GM23338 (cell line): Measurements from ENCODE around the gene THADA. TPM values are rescaled to one million over a fixed set of nuclear protein-coding genes. Genes with fewer than 3 reads are reported as not detected.
A peak's percentile ranks its signal among the peaks of the same experiment; 100 is the strongest.

Experiments
- ATAC-seq: fragments of 200-7000 bp; cut with Tn5 transposase; 3 replicates; pipeline ENCODE4 v1.9.1; 2020
- DNase-seq: peaks from one replicate; pipeline ENCODE4 v3.0.0-alpha.2; 2015; ENCODE audit warnings: low spot score
- H2AFZ ChIP-seq: fragments of 200-600 bp; sonication (generic); 2 replicates; pipeline ENCODE4 v1.8.0; 2016; ENCODE audit warnings: antibody characterized with exemption, mild to moderate bottlenecking, moderate library complexity
- H3F3A ChIP-seq: fragments of 200-600 bp; sonication (generic); replicated peaks from 2 replicates; pipeline ENCODE4 v1.8.0; 2017; ENCODE audit warnings: antibody characterized with exemption, mixed run types, low read depth
- H3K27ac ChIP-seq: fragments of 200-600 bp; sonication (generic); 2 replicates; pipeline ENCODE4 v1.6.1; 2016; ENCODE audit warnings: low read depth
- H3K27me3 ChIP-seq: fragments of 200-600 bp; sonication (generic); 2 replicates; pipeline ENCODE4 v1.8.0; 2016; ENCODE audit warnings: mild to moderate bottlenecking, mixed run types, moderate library complexity; ENCODE audit not compliant: insufficient read depth
- H3K36me3 ChIP-seq: fragments of 200-600 bp; sonication (generic); 2 replicates; pipeline ENCODE4 v1.8.0; 2016; ENCODE audit warnings: mild to moderate bottlenecking; ENCODE audit not compliant: insufficient read depth
- H3K4me1 ChIP-seq: fragments of 200-600 bp; sonication (generic); 2 replicates; pipeline ENCODE4 v1.8.0; 2016; ENCODE audit warnings: mild to moderate bottlenecking, moderate library complexity; ENCODE audit not compliant: insufficient read depth
- H3K4me2 ChIP-seq: fragments of 200-600 bp; sonication (generic); 2 replicates; pipeline ENCODE4 v1.7.1; 2017; ENCODE audit warnings: mixed run types
- H3K4me3 ChIP-seq: fragments of 200-600 bp; sonication (generic); 2 replicates; pipeline ENCODE4 v1.6.1; 2016; ENCODE audit warnings: mixed run types
- H3K79me2 ChIP-seq: fragments of 200-600 bp; sonication (generic); replicated peaks from 2 replicates; pipeline ENCODE4 v1.8.0; 2017; ENCODE audit warnings: mild to moderate bottlenecking; ENCODE audit not compliant: insufficient read depth
- H3K9me2 ChIP-seq: fragments of 200-600 bp; sonication (generic); 2 replicates; pipeline ENCODE4 v1.8.0; 2017; ENCODE audit not compliant: insufficient read depth
- H4K20me1 ChIP-seq: fragments of 200-600 bp; sonication (generic); replicated peaks from 2 replicates; pipeline ENCODE4 v1.8.0; 2017; ENCODE audit warnings: mild to moderate bottlenecking; ENCODE audit not compliant: insufficient read depth
- H3K27ac Mint-ChIP-seq: 2 replicates; pipeline ENCODE4 v1.8.0; 2020; ENCODE audit warnings: inconsistent platforms, mild to moderate bottlenecking, moderate library complexity, mixed read lengths
- H3K27me3 Mint-ChIP-seq: 3 replicates; pipeline ENCODE4 v1.8.0; 2022; ENCODE audit warnings: low read depth, mild to moderate bottlenecking, moderate library complexity, mixed read lengths, inconsistent platforms; ENCODE audit not compliant: insufficient read depth, poor library complexity
- H3K36me3 Mint-ChIP-seq: 3 replicates; pipeline ENCODE4 v1.8.0; 2021; ENCODE audit warnings: low read depth, mild to moderate bottlenecking, inconsistent platforms, moderate library complexity, mixed read lengths
- H3K4me1 Mint-ChIP-seq: 3 replicates; pipeline ENCODE4 v1.8.0; 2020; ENCODE audit warnings: mild to moderate bottlenecking, inconsistent platforms, mixed read lengths
- H3K4me3 Mint-ChIP-seq: 3 replicates; pipeline ENCODE4 v1.8.0; 2021; ENCODE audit warnings: moderate library complexity, mild to moderate bottlenecking, inconsistent platforms, mixed read lengths
- H3K9me3 Mint-ChIP-seq: 3 replicates; pipeline ENCODE4 v1.8.0; 2020; ENCODE audit warnings: moderate library complexity, mild to moderate bottlenecking, inconsistent platforms, mixed read lengths
- CREB1 ChIP-seq: fragments of 250-450 bp; sonication (Bioruptor Pico); IDR thresholded peaks from 2 replicates; pipeline ENCODE4 v1.5.0; 2020; ENCODE audit warnings: low read depth, mild to moderate bottlenecking, moderate library complexity
- ETS1 ChIP-seq: IDR thresholded peaks from 2 replicates; pipeline ENCODE4 v1.6.1; 2016; ENCODE audit warnings: antibody characterized with exemption
- JUNB ChIP-seq: IDR thresholded peaks from one replicate; pipeline ENCODE4 v1.6.1; 2016; ENCODE audit warnings: antibody characterized with exemption; ENCODE audit not compliant: unreplicated experiment
- POLR2AphosphoS5 ChIP-seq: IDR thresholded peaks from 2 replicates; pipeline ENCODE4 v1.6.1; 2016; ENCODE audit warnings: antibody characterized with exemption, low read depth
- REST ChIP-seq: IDR thresholded peaks from one replicate; pipeline ENCODE4 v1.6.1; 2018; ENCODE audit warnings: antibody characterized with exemption; ENCODE audit not compliant: unreplicated experiment
- STAT1 ChIP-seq: IDR thresholded peaks from one replicate; pipeline ENCODE4 v1.6.1; 2016; ENCODE audit warnings: antibody characterized with exemption; ENCODE audit not compliant: unreplicated experiment
- ZNF331 ChIP-seq: fragments of 250-450 bp; sonication (Bioruptor Pico); IDR thresholded peaks from 2 replicates; pipeline ENCODE4 v1.5.0; 2020; ENCODE audit warnings: low read depth, mild to moderate bottlenecking, moderate library complexity
- polyA plus RNA-seq: library from polyadenylated mRNA; unstranded; fragments of >200 nt; fragmentation: Nextera tagmentation; extraction: Ambion mirVana; gene quantifications from 2 replicates; pipeline ENCODE4 v1.2.1, GENCODE V29; 2016
- total RNA-seq: library from RNA; depleted of rRNA; stranded (reverse); fragments of >200 nt; shearing (Covaris generic); gene quantifications from 2 replicates; pipeline ENCODE4 v1.2.3, GENCODE V29; 2014
- TF ChIP-seq, protein P1 (sequence below): fragments of 250-450 bp; sonication (Bioruptor Pico); IDR thresholded peaks from 2 replicates; pipeline ENCODE4 v1.5.0; 2020; ENCODE audit warnings: mild to moderate bottlenecking, moderate library complexity
- TF ChIP-seq, protein P2 (sequence below), 2 experiments: fragments of 200-600 bp in 1 of 2; sonication (generic) in 1 of 2; conservative IDR thresholded peaks; 2 replicates each; pipeline versions ENCODE4 v1.5.1 to v1.6.1; 2016 to 2017; ENCODE audit warnings: antibody characterized with exemption in 2 of 2, low read depth in 2 of 2, mild to moderate bottlenecking in 2 of 2, moderate library complexity in 1 of 2

Gene THADA
- total and polyA plus RNA-seq, 2 experiments from 2014 or later, result 17.0 to 30.7 TPM

GRCh38 chr2:43248621-43249020, 347.2 kb downstream of the THADA start:
- H3K27me3 ChIP-seq, result no peaks in the 10 kb centered on the region
- no peak overlapping the region for H3K27ac ChIP-seq
- H3K9me3 Mint-ChIP-seq, result no peaks in the 10 kb centered on the region; the same call in 2 of the 3 replicates
- H3K4me3 Mint-ChIP-seq, result no peak overlapping the region; the same call in 2 of the 3 replicates
- no peak overlapping the region for H3K4me3 ChIP-seq
- no peak for TF ChIP-seq POLR2AphosphoS5
- TF ChIP-seq STAT1, result no peak
- TF ChIP-seq ETS1, result no peak
- TF ChIP-seq ZNF331 (CRISPR knock-in tag), result no peak
- H3K4me1 ChIP-seq, result no peaks in the 10 kb centered on the region
- 0 out of 3 replicates have a peak, but pooled peaks cover 3% of the 10 kb centered on the region for H3K36me3 Mint-ChIP-seq
- peaks cover 8% of the 10 kb centered on the region; the same call in 2 of the 3 replicates for H3K4me1 Mint-ChIP-seq
- no peak overlapping the region for H3K4me2 ChIP-seq
- ATAC-seq, result no peak
- H4K20me1 ChIP-seq, result no peaks in the 10 kb centered on the region; the same call in 1 of the 2 replicates
- no peaks in the 10 kb centered on the region for H3K36me3 ChIP-seq
- H2AFZ ChIP-seq, result no peak overlapping the region
- peaks cover 5% of the 10 kb centered on the region for H3K27me3 Mint-ChIP-seq
- no peak overlapping the region for H3K27ac Mint-ChIP-seq
- H3K9me2 ChIP-seq, result no peaks in the 10 kb centered on the region
- H3K79me2 ChIP-seq, result no peaks in the 10 kb centered on the region
- no peaks in the 10 kb centered on the region for H3F3A ChIP-seq
- DNase-seq, result no peak

DNA sequence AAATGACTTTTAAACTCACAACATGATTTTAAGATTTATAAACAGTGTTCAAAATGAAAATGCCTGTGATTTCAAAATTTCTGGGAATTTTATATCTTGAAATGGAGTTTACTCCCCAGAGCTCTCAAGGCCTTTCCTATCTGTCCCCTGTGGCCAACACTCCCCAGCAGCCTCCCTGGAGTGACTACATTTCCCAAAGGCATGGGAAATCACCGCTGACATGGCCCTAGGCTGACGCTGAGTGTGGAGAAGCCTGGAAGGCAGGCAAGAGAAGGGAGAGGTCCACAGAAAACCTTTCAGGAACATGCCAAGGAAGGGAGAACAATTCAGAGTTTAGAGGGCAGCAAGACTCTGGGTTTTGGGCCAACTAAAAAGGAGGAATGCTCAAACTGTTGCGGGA, 349.2 kb downstream of the THADA start:
- no peaks in the 10 kb centered on the region for H3K36me3 ChIP-seq
- H3K27me3 ChIP-seq, result no peaks in the 10 kb centered on the region
- no peak overlapping the region for H3K27ac ChIP-seq
- Mint-ChIP-seq H3K9me3 (no peaks in the 10 kb centered on the region; the same call in 2 of the 3 replicates), H3K36me3 (peaks cover 3% of the 10 kb centered on the region; the same call in 1 of the 3 replicates), H3K4me3 (no peak overlapping the region), H3K27ac (peak overlapping the region; percentile 43; the same call in 1 of the 2 replicates), H3K27me3 (peaks cover 5% of the 10 kb centered on the region), H3K4me1 (peaks cover 11% of the 10 kb centered on the region)
- H2AFZ ChIP-seq, result no peak overlapping the region
- H3K79me2 ChIP-seq, result no peaks in the 10 kb centered on the region
- H3F3A ChIP-seq, result 0 out of 2 replicates have a peak, but pooled peaks cover 3% of the 10 kb centered on the region
- ATAC-seq (peak; percentile 70), DNase-seq (no peak)
- H4K20me1 ChIP-seq, result no peaks in the 10 kb centered on the region; the same call in 1 of the 2 replicates
- H3K4me3 ChIP-seq, result no peak overlapping the region
- no peak overlapping the region for H3K4me2 ChIP-seq
- H3K4me1 ChIP-seq, result no peaks in the 10 kb centered on the region
- no peaks in the 10 kb centered on the region for H3K9me2 ChIP-seq
- TF ChIP-seq CREB1 (CRISPR knock-in tag), result no peak
- TF ChIP-seq JUNB, result no peak
- no peak for TF ChIP-seq STAT1
- TF ChIP-seq, protein P1, sequence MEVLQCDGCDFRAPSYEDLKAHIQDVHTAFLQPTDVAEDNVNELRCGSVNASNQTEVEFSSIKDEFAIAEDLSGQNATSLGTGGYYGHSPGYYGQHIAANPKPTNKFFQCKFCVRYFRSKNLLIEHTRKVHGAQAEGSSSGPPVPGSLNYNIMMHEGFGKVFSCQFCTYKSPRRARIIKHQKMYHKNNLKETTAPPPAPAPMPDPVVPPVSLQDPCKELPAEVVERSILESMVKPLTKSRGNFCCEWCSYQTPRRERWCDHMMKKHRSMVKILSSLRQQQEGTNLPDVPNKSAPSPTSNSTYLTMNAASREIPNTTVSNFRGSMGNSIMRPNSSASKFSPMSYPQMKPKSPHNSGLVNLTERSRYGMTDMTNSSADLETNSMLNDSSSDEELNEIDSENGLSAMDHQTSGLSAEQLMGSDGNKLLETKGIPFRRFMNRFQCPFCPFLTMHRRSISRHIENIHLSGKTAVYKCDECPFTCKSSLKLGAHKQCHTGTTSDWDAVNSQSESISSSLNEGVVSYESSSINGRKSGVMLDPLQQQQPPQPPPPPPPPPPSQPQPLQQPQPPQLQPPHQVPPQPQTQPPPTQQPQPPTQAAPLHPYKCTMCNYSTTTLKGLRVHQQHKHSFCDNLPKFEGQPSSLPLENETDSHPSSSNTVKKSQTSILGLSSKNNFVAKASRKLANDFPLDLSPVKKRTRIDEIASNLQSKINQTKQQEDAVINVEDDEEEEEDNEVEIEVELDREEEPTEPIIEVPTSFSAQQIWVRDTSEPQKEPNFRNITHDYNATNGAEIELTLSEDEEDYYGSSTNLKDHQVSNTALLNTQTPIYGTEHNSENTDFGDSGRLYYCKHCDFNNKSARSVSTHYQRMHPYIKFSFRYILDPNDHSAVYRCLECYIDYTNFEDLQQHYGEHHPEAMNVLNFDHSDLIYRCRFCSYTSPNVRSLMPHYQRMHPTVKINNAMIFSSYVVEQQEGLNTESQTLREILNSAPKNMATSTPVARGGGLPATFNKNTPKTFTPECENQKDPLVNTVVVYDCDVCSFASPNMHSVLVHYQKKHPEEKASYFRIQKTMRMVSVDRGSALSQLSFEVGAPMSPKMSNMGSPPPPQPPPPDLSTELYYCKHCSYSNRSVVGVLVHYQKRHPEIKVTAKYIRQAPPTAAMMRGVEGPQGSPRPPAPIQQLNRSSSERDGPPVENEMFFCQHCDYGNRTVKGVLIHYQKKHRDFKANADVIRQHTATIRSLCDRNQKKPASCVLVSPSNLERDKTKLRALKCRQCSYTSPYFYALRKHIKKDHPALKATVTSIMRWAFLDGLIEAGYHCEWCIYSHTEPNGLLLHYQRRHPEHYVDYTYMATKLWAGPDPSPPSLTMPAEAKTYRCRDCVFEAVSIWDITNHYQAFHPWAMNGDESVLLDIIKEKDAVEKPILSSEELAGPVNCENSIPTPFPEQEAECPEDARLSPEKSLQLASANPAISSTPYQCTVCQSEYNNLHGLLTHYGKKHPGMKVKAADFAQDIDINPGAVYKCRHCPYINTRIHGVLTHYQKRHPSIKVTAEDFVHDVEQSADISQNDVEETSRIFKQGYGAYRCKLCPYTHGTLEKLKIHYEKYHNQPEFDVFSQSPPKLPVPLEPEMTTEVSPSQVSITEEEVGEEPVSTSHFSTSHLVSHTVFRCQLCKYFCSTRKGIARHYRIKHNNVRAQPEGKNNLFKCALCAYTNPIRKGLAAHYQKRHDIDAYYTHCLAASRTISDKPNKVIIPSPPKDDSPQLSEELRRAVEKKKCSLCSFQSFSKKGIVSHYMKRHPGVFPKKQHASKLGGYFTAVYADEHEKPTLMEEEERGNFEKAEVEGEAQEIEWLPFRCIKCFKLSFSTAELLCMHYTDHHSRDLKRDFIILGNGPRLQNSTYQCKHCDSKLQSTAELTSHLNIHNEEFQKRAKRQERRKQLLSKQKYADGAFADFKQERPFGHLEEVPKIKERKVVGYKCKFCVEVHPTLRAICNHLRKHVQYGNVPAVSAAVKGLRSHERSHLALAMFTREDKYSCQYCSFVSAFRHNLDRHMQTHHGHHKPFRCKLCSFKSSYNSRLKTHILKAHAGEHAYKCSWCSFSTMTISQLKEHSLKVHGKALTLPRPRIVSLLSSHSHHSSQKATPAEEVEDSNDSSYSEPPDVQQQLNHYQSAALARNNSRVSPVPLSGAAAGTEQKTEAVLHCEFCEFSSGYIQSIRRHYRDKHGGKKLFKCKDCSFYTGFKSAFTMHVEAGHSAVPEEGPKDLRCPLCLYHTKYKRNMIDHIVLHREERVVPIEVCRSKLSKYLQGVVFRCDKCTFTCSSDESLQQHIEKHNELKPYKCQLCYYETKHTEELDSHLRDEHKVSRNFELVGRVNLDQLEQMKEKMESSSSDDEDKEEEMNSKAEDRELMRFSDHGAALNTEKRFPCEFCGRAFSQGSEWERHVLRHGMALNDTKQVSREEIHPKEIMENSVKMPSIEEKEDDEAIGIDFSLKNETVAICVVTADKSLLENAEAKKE (CRISPR knock-in tag), result no peak
- TF ChIP-seq, protein P2, sequence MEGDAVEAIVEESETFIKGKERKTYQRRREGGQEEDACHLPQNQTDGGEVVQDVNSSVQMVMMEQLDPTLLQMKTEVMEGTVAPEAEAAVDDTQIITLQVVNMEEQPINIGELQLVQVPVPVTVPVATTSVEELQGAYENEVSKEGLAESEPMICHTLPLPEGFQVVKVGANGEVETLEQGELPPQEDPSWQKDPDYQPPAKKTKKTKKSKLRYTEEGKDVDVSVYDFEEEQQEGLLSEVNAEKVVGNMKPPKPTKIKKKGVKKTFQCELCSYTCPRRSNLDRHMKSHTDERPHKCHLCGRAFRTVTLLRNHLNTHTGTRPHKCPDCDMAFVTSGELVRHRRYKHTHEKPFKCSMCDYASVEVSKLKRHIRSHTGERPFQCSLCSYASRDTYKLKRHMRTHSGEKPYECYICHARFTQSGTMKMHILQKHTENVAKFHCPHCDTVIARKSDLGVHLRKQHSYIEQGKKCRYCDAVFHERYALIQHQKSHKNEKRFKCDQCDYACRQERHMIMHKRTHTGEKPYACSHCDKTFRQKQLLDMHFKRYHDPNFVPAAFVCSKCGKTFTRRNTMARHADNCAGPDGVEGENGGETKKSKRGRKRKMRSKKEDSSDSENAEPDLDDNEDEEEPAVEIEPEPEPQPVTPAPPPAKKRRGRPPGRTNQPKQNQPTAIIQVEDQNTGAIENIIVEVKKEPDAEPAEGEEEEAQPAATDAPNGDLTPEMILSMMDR (conservative IDR thresholded peaks at IDR 0.05; ENCODE audit: low read depth in 2 of 2), result no peak
- TF ChIP-seq ZNF331 (CRISPR knock-in tag), result no peak
- TF ChIP-seq REST, result no peak
